Mesenchymal stem cell (in vitro differentiated cells and primary cell): Measurements from ENCODE around the gene VSX1.

ENCODE experiments used
- DNase-seq: peaks from one replicate; pipeline ENCODE4 v3.0.0-alpha.2; 2013
- H2AFZ ChIP-seq: one replicate; pipeline ENCODE4 v1.6.1; 2013; ENCODE audit warnings: low read depth, mild to moderate bottlenecking, control low read depth, inconsistent platforms, low read length, moderate library complexity
- H2AK5ac ChIP-seq: 2 replicates; pipeline ENCODE4 v1.6.1; 2013; ENCODE audit warnings: low read length, moderate library complexity, mild to moderate bottlenecking, inconsistent platforms; ENCODE audit not compliant: severe bottlenecking
- H2BK120ac ChIP-seq: one replicate; pipeline ENCODE4 v1.6.1; 2013; ENCODE audit warnings: low read depth, mild to moderate bottlenecking, inconsistent platforms, low read length, moderate library complexity
- H2BK12ac ChIP-seq, 2 experiments: one replicate each; pipeline ENCODE4 v1.6.1; 2013; ENCODE audit warnings: inconsistent platforms in 2 of 2, low read length in 2 of 2, mild to moderate bottlenecking in 2 of 2, moderate library complexity in 2 of 2, control low read depth in 1 of 2
- H2BK15ac ChIP-seq: one replicate; pipeline ENCODE4 v1.6.1; 2013; ENCODE audit warnings: mild to moderate bottlenecking, low read depth, inconsistent platforms; ENCODE audit not compliant: poor library complexity, severe bottlenecking
- H2BK5ac ChIP-seq: 2 replicates; pipeline ENCODE4 v1.6.1; 2013; ENCODE audit warnings: low read depth, mild to moderate bottlenecking, low read length, control low read depth, inconsistent platforms; ENCODE audit not compliant: poor library complexity, severe bottlenecking
- H3K14ac ChIP-seq, 2 experiments: one replicate each; pipeline ENCODE4 v1.6.1; 2013; ENCODE audit warnings: inconsistent platforms in 2 of 2, low read length in 2 of 2, control low read depth in 1 of 2, mild to moderate bottlenecking in 1 of 2, moderate library complexity in 1 of 2
- H3K18ac ChIP-seq, 2 experiments: one replicate each; pipeline ENCODE4 v1.6.1; 2013; ENCODE audit warnings: inconsistent platforms in 2 of 2, low read length in 2 of 2, control low read depth in 1 of 2, low read depth in 1 of 2, mild to moderate bottlenecking in 1 of 2
- H3K23ac ChIP-seq, 2 experiments: one replicate each; pipeline ENCODE4 v1.6.1; 2013; ENCODE audit warnings: inconsistent platforms in 2 of 2, low read length in 2 of 2, mild to moderate bottlenecking in 2 of 2, moderate library complexity in 2 of 2, control low read depth in 1 of 2
- H3K27ac ChIP-seq: 2 replicates; pipeline ENCODE4 v1.5.1; 2013; ENCODE audit warnings: mild to moderate bottlenecking, moderate library complexity, low read length, control low read depth, inconsistent platforms; ENCODE audit not compliant: poor library complexity, severe bottlenecking
- H3K27me3 ChIP-seq, 2 experiments: 2 replicates each; pipeline versions ENCODE4 v1.6.1 to v1.7.0; 2013; ENCODE audit warnings: low read length in 2 of 2, mild to moderate bottlenecking in 2 of 2, moderate library complexity in 2 of 2, control low read depth in 1 of 2, inconsistent platforms in 1 of 2; ENCODE audit not compliant: control insufficient read depth in 1 of 2, insufficient read depth in 1 of 2
- H3K36me3 ChIP-seq, 2 experiments: 2 replicates each; pipeline versions ENCODE4 v1.6.1 to v1.7.0; 2013; ENCODE audit warnings: low read length in 2 of 2, control low read depth in 1 of 2, inconsistent platforms in 1 of 2, low read depth in 1 of 2, mild to moderate bottlenecking in 1 of 2; ENCODE audit not compliant: insufficient read depth in 2 of 2, control insufficient read depth in 1 of 2
- H3K4ac ChIP-seq, 2 experiments: one replicate each; pipeline ENCODE4 v1.6.1; 2013; ENCODE audit warnings: inconsistent platforms in 2 of 2, low read length in 2 of 2, mild to moderate bottlenecking in 2 of 2, moderate library complexity in 2 of 2, control low read depth in 1 of 2, low read depth in 1 of 2
- H3K4me1 ChIP-seq: 2 replicates; pipeline ENCODE4 v1.6.1; 2013; ENCODE audit warnings: low read depth, low read length, control low read depth; ENCODE audit not compliant: control insufficient read depth, insufficient read depth
- H3K4me2 ChIP-seq: 2 replicates; pipeline ENCODE4 v1.6.1; 2013; ENCODE audit warnings: low read length, mild to moderate bottlenecking, inconsistent platforms; ENCODE audit not compliant: poor library complexity, severe bottlenecking
- H3K4me3 ChIP-seq, 2 experiments: 2 replicates each; pipeline versions ENCODE4 v1.5.1 to v1.7.0; 2013; ENCODE audit warnings: low read length in 2 of 2, mild to moderate bottlenecking in 2 of 2, control low read depth in 1 of 2, low read depth in 1 of 2; ENCODE audit not compliant: insufficient read depth in 1 of 2
- H3K79me1 ChIP-seq: replicated peaks from 2 replicates; pipeline ENCODE4 v1.6.1; 2013; ENCODE audit warnings: mild to moderate bottlenecking, control low read depth, low read length, inconsistent platforms; ENCODE audit not compliant: poor library complexity, severe bottlenecking
- H3K9ac ChIP-seq: 2 replicates; pipeline ENCODE4 v1.7.0; 2013; ENCODE audit warnings: mild to moderate bottlenecking, low read length, moderate library complexity
- H3K9me3 ChIP-seq: 2 replicates; pipeline ENCODE4 v1.7.0; 2013; ENCODE audit warnings: mild to moderate bottlenecking, low read length; ENCODE audit not compliant: control insufficient read depth
- H4K8ac ChIP-seq: one replicate; pipeline ENCODE4 v1.6.1; 2013; ENCODE audit warnings: inconsistent platforms, mild to moderate bottlenecking, low read length, moderate library complexity
- H4K91ac ChIP-seq: one replicate; pipeline ENCODE4 v1.6.1; 2013; ENCODE audit warnings: mild to moderate bottlenecking, low read length, inconsistent platforms
- WGBS: methylation state at CpG from one replicate; pipeline ENCODE4 v1.1.7; 2013; ENCODE audit warnings: mixed read lengths; 5-methylcytosine and 5-hydroxymethylcytosine counted together

The VSX1 gene

GRCh38 chr20:25030007-25030648 lies 51.8 kb downstream of the VSX1 start:
- DNase-seq = no peak
- 91% methylated on average over 5 of the region's 5 CpGs for WGBS
- H4K91ac ChIP-seq = no peak overlapping the region

GRCh38 chr20:25025986-25026605 lies 55.8 kb downstream of the VSX1 start:
- Histone ChIP-seq H3K9ac (no peak overlapping the region), H2BK120ac (no peak overlapping the region), H2BK12ac (no peak overlapping the region), H2AFZ (no peak overlapping the region), H3K27me3 (no peaks in the 10 kb centered on the region), H2BK15ac (no peak overlapping the region), H3K4me1 (no peaks in the 10 kb centered on the region), H3K4ac (no peak overlapping the region), H3K9me3 (no peaks in the 10 kb centered on the region), H3K27ac (no peak overlapping the region), H3K4me2 (no peak overlapping the region), H2BK5ac (no peak overlapping the region), H3K18ac (no peak overlapping the region), H2AK5ac (no peak overlapping the region), H3K79me1 (no peaks in the 10 kb centered on the region), H4K91ac (no peak overlapping the region), H3K23ac (no peak overlapping the region), H4K8ac (no peak overlapping the region), H3K14ac (no peak overlapping the region), H3K4me3 (no peak overlapping the region), H3K36me3 (peaks cover 0 to 5% of the 10 kb centered on the region in 2 experiments)
- WGBS = 85% methylated on average over 4 of the region's 4 CpGs
- DNase-seq = no peak

More at GRCh38 chr20:25030007-25030648, 51.8 kb downstream of the VSX1 start:
- Histone ChIP-seq H3K27me3 (no peaks in the 10 kb centered on the region), H3K27ac (no peak overlapping the region), H3K14ac (no peak overlapping the region), H2BK120ac (no peak overlapping the region), H2AFZ (no peak overlapping the region), H3K36me3 (peaks cover 0 to 4% of the 10 kb centered on the region in 2 experiments), H3K4me3 (no peak overlapping the region), H3K4me2 (no peak overlapping the region), H3K9me3 (no peaks in the 10 kb centered on the region), H3K9ac (no peak overlapping the region), H2BK15ac (no peak overlapping the region), H3K23ac (no peak overlapping the region), H3K79me1 (no peaks in the 10 kb centered on the region), H3K4ac (no peak overlapping the region), H2AK5ac (no peak overlapping the region), H3K4me1 (no peaks in the 10 kb centered on the region), H2BK5ac (no peak overlapping the region), H3K18ac (no peak overlapping the region), H4K8ac (no peak overlapping the region), H2BK12ac (no peak overlapping the region)
